HL-60/S4 treated with retinoic acid at 250 ng/mL for 4 days and 3 days (cell line): ENCODE data around the gene SYK.

Experiments used
- in situ Hi-C: fragments of 300-500 bp; cut with MboI; formaldehyde crosslinking; loops from 2 replicates; pipeline ENCODE4 v1.7.0; 2022; ENCODE audit warnings: low sequenced_read_pairs

SYK gene

DNA sequence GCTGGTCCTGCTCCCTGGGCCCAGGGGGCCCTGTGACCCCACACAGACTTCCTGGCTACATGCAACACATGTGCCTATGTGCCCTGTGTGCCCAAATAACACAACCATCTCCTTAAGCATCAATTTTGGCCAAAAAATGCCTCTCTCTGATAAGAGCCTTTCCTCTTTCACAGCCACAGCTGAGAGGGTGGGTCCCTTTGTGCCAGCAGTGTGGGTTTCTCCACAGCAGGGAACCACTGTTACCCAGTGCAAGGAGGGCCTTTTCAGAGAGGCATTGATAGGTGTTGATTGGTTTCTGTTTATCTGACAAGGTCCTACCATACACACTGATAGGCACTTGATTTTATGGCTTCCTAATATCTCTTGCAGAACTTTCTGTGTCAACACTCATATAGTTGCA, 42.7 kb downstream of the SYK start:
- in situ Hi-C loops = no loop called here

GRCh38 chr9:90846770-90847419, 45.3 kb downstream of the SYK start:
- in situ Hi-C loops = no loop called here

DNA sequence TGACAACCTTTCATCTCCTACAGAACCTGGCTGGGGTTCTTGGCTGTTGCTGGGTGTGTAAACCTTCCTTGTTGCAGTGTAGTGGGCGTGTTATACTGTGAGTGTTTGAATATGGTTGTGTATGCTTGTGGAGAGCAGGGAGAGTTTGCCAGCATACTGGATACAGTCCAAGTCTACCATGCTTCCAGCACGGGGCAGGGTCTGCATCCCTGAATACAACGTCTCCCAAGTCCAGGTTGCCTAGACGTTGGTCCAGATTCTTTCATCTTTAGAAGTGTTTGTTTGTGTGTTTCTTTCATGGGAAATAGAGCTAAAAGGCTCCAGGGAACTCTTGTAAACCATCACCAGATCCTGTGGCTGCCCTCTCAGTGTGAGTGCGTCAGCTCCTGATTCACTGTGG, 46.4 kb downstream of the SYK start:
- in situ Hi-C loops = no loop called here

- in situ Hi-C loops = no loop called here
Measured at GRCh38 chr9:90848866-90849265, 47.2 kb downstream of the SYK start.

DNA sequence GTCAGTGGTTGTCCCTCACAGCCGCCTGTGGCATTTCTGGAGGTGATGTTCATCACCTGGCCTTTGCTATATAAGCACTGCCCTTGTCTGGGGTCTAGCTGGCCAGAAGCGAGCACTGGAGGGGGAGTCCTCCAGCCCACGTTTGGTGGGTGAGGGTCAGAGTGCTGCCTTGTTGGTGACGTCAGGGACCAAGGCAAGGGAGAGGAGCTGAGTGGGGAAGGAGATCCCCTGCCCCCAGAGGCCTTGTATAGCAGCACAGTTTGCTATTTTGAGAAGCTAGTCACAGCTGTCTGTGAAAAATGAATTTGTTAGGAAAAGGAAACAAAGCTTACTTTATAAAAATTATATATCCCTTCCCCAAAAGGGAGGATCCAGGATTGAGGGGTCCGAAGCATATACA, 49.8 kb downstream of the SYK start:
- in situ Hi-C loops = loop anchor here (25.0 kb wide), 2 partner anchors 614 to 1264 kb away; no protein-coding TSS in a partner anchor

DNA sequence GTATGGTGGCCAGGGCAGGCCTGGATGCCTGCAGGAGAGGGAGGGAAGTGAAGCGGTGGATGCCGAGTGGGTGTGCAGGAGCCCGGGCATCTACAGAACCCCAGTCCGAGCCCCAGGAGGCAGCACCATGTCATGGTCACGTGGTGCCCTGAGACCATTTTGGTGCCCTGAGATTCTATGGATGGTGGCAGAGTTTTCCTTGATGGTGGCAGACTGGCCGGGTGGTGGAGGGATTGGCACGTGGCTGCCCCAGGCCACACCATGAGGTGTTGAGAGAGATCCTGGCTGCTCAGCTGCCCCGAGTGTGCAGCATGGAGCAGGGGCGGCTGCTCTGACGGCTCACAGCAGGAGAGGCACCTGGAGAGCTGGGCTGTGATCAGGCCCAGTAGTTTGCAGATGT, 52.3 kb downstream of the SYK start:
- in situ Hi-C loops = loop anchor here (25.0 kb wide), 2 partner anchors 617 to 1267 kb away; no protein-coding TSS in a partner anchor

GRCh38 chr9:90854637-90855175, 53.1 kb downstream of the SYK start:
- in situ Hi-C loops = loop anchor here (25.0 kb wide), 2 partner anchors 617 to 1267 kb away; no protein-coding TSS in a partner anchor

- in situ Hi-C loops = loop anchor here (25.0 kb wide), 2 partner anchors 618 to 1268 kb away; no protein-coding TSS in a partner anchor
Measured at GRCh38 chr9:90855208-90855902, 53.7 kb downstream of the SYK start.

DNA sequence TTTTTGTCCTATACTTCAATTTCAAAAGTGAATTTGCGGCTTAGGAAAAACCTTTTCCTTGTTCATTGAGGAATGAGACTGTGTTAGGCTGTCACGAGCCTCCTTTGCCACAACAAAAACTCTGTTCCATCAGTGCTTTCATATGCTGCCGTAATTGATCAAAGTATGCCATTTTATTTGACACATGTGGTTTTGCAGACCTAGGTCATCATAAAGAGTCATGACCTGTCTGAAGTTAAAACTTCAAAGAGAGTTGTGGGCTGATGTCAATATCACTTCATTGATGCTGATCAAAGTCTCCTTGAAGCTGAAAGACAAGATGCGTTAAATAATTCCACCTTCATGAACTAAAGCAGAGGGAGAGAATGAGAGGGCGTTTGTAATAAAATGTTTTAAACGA, 55.5 kb downstream of the SYK start:
- in situ Hi-C loops = loop anchor here (25.0 kb wide), 2 partner anchors 620 to 1270 kb away; no protein-coding TSS in a partner anchor

DNA sequence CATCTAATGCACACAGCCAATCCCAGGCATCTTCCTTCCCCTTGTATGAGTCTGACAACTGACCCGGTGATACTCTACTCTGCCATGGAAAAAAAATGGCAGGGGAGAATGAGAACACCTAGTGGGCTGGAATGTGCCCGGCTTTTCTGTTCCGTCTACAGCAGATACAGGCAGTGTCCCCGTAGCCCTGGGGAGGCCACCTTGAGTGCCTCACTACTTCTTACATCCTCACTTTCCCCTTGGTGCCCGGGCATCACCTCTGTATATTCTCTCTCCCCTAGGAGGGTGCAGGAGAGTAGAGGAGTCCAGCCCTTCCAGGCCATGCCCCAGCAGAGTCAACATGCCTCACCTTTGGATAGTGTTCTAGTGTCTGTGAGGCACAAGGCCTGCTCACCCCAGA, 56.2 kb downstream of the SYK start:
- in situ Hi-C loops = loop anchor here (25.0 kb wide), 2 partner anchors 621 to 1271 kb away; no protein-coding TSS in a partner anchor

DNA sequence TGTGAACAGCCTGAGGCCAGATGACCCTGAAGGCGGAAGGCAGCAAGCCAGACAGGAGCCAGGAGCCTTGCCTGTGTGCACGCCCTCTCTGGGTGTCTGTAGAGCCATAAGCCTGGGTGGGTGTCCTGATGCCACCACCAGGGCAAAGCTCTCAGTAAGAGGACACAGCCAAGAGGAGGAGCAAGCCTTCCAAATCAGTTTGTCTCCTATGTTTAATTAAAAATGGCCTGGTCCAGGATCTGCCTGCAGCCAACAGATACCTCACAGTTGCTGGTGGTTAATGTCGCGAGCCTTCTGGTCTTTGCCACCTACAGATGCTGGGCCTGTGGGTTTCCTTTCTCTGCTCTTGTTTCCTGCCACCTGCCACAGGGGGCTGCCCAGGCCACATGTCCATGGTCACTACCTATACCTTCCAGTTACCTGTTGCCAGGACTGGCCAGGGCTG, 56.9 kb downstream of the SYK start:
- in situ Hi-C loops = loop anchor here (25.0 kb wide), 2 partner anchors 621 to 1271 kb away; no protein-coding TSS in a partner anchor

DNA sequence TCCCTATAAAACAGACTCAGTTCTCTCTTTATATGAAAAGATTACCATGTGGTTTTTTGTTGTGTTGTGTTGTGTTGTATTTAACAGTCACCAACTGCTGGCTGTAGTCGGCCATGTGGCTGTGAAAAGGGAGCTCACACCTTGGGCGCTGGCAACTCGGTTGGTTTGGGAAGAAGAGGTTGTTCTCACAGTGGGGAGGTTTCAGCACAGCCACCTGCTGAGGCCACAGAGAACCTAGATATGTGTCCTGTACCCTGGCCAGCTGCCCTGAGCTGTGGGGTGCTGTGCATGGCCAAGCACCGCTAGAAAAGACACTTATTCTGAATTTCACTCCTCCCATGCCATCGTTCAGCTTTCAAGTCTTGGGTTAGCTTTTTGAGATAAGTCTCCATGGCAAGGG, 58.8 kb downstream of the SYK start:
- in situ Hi-C loops = loop anchor here (25.0 kb wide), 2 partner anchors 623 to 1273 kb away; no protein-coding TSS in a partner anchor

GRCh38 chr9:90860826-90861225, 59.2 kb downstream of the SYK start:
- in situ Hi-C loops = loop anchor here (25.0 kb wide), 2 partner anchors 624 to 1274 kb away; no protein-coding TSS in a partner anchor

DNA sequence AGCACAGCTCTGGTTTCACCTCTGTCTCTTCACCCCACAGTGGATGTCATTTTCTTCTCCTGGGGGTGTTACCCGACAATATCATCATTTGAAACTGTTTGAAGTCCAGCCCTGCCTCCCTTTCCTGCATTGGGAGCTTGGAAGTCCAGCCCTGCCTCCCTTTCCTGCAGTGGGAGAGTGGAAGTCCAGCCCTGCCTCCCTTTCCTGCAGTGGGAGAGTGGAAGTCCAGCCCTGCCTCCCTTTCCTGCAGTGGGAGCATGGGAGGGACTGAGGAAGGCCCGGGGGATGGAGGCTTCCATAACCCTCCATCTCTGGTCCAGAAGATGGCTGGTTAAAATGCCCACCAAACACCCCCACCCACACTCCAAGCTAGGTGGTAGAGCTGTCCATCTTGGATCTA, 59.8 kb downstream of the SYK start:
- in situ Hi-C loops = loop anchor here (25.0 kb wide), 2 partner anchors 624 to 1274 kb away; no protein-coding TSS in a partner anchor

DNA sequence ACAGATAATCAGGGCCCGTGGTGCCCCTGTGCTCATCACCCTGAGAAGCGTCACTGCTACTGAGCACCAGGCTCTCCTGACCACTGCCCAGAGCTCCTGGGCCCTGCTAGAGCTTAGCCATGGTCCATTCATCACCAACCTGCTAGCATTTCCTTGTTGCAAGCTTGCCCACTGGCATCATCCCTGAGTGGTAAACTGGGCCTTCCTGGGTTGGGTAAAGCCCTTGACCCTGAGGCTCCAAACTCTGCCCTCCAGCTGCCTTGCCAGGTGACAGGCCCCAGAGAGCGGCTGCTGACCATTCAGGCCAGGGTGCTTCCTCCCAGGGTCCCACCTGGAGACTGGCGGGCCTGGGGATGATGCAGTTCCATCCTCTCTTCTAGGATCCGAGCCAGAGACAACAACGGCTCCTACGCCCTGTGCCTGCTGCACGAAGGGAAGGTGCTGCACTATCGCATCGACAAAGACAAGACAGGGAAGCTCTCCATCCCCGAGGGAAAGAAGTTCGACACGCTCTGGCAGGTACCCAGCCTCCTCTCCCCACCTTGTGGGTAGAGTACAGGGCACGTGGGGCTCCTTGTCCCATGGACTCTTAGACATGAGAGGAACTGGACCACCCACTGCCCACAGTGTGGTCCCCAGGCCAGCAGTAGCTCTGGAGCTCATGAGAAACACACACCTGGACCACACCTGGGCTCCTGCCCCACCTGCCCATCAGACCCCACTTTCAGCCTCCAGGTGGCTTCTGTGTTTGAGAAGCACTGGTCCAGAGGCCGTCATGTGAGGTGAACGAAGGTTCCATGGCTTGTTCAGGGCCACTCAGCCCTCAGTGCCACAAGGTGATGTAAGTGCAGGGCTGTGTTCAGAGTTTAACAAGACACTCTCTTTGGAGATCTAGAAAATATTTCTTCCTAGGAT, 60.5 kb downstream of the SYK start:
- in situ Hi-C loops = loop anchor here (25.0 kb wide), 2 partner anchors 625 to 1275 kb away; no protein-coding TSS in a partner anchor

GRCh38 chr9:90864779-90865178, 63.2 kb downstream of the SYK start:
- in situ Hi-C loops = loop anchor here (25.0 kb wide), 2 partner anchors 627 to 1277 kb away; no protein-coding TSS in a partner anchor

- in situ Hi-C loops = loop anchor here (25.0 kb wide), 2 partner anchors 630 to 1280 kb away; no protein-coding TSS in a partner anchor
Measured at GRCh38 chr9:90867101-90867500, 65.5 kb downstream of the SYK start.

DNA sequence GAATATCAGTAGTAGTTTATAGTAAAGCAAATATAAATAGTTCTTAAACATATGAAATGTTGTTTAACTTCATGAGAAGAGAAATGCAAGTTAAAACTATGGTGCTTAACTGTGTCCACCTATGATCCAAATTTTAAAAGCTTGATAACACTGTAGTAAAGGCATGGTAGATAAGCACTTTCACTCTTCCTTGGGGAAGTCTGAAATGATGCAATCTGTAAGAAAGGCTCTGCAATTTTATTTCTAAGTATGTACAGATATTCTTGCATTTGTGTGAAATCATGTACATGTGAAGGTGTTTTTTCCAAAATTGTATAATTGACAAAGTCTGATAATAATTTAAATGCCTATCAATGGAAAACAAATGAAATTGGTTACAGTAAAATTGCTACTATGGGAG, 66.9 kb downstream of the SYK start:
- in situ Hi-C loops = loop anchor here (25.0 kb wide), 2 partner anchors 631 to 1281 kb away; no protein-coding TSS in a partner anchor

GRCh38 chr9:90869361-90869760, 67.7 kb downstream of the SYK start:
- in situ Hi-C loops = loop anchor here (25.0 kb wide), 2 partner anchors 632 to 1282 kb away; no protein-coding TSS in a partner anchor
